Stimulated activated CD8-positive, alpha-beta memory T cell treated with anti-CD3 and anti-CD28 coated beads, Interleukin-15, amount 100 ng/mL, for 24 hours (primary cell): ENCODE data around the gene HECW1.
"Not testable (repeated sequence)": the region's sequence is repeated elsewhere in the genome, so short reads cannot be mapped to it uniquely, and the experiment has no call there.

Experiments
- DNase-seq: peaks from one replicate; pipeline ENCODE4 v3.0.0-alpha.2; 2020; ENCODE audit warnings: low read depth

Gene HECW1

GRCh38 chr7:43112459-43112940 is at the start of gene HECW1:
TSS of gene HECW1 (plus strand) at chr7:43112647. CDS start at chr7:43243906, 131,259 bp downstream.
- DNase-seq = no peak

- no peak for DNase-seq
Measured at GRCh38 chr7:43071604-43072003, 40.8 kb upstream of the HECW1 start.

- no peak for DNase-seq
Measured at GRCh38 chr7:43072530-43072929, 39.9 kb upstream of the HECW1 start.

GRCh38 chr7:43073811-43074210 is 38.6 kb upstream of the HECW1 start:
- not testable (repeated sequence) for DNase-seq

GRCh38 chr7:43076189-43076605 is 36.2 kb upstream of the HECW1 start:
- no peak for DNase-seq

GRCh38 chr7:43076606-43077005 is 35.8 kb upstream of the HECW1 start:
- no peak for DNase-seq

- DNase-seq = no peak
Measured at GRCh38 chr7:43077285-43077684, 35.2 kb upstream of the HECW1 start.

GRCh38 chr7:43077732-43078391 is 34.6 kb upstream of the HECW1 start:
- DNase-seq = no peak

GRCh38 chr7:43078794-43079193 is 33.7 kb upstream of the HECW1 start:
- DNase-seq = no peak

- no peak for DNase-seq
Measured at GRCh38 chr7:43081603-43082002, 30.8 kb upstream of the HECW1 start.

GRCh38 chr7:43083106-43083505 is 29.3 kb upstream of the HECW1 start:
- no peak for DNase-seq

GRCh38 chr7:43085017-43085416 is 27.4 kb upstream of the HECW1 start:
- DNase-seq = no peak

GRCh38 chr7:43085992-43086391 is 26.5 kb upstream of the HECW1 start:
- DNase-seq = no peak

- DNase-seq = no peak
Measured at GRCh38 chr7:43092819-43093218, 19.6 kb upstream of the HECW1 start.

GRCh38 chr7:43096875-43097274 is 15.6 kb upstream of the HECW1 start:
- DNase-seq = no peak

GRCh38 chr7:43099750-43100149 is 12.7 kb upstream of the HECW1 start:
- DNase-seq = no peak

GRCh38 chr7:43104874-43105520 is 7.5 kb upstream of the HECW1 start:
- DNase-seq = no peak

GRCh38 chr7:43105521-43106120 is 6.8 kb upstream of the HECW1 start:
- DNase-seq = no peak

- DNase-seq = peak; percentile 14
Measured at GRCh38 chr7:43108255-43109011, 4.0 kb upstream of the HECW1 start.

GRCh38 chr7:43110791-43111535 is 1.5 kb upstream of the HECW1 start:
- no peak for DNase-seq

GRCh38 chr7:43111630-43112458 is 603 bp upstream of the HECW1 start:
- no peak for DNase-seq
